GM12801 (cell line): ENCODE results near the gene APBB2.

ENCODE experiments used
- CTCF ChIP-seq: IDR thresholded peaks from one replicate; pipeline ENCODE4 v1.5.1; 2011; ENCODE audit warnings: control low read depth; ENCODE audit not compliant: insufficient read length; ENCODE audit errors: extremely low read depth

APBB2 gene

GRCh38 chr4:41167191-41167590, 47.2 kb downstream of the APBB2 start:
- TF ChIP-seq CTCF, result no peak

GRCh38 chr4:41164405-41164804, 49.9 kb downstream of the APBB2 start:
- no peak for TF ChIP-seq CTCF

- no peak for TF ChIP-seq CTCF
These were observed 53.0 kb downstream of the APBB2 start for GRCh38 chr4:41161355-41161754.

GRCh38 chr4:41160856-41161255, 53.5 kb downstream of the APBB2 start:
- no peak for TF ChIP-seq CTCF

GRCh38 chr4:41160012-41160789, 54.1 kb downstream of the APBB2 start:
- TF ChIP-seq CTCF, result no peak

- no peak for TF ChIP-seq CTCF
These were observed 55.6 kb downstream of the APBB2 start for GRCh38 chr4:41158756-41159155.

- no peak for TF ChIP-seq CTCF
These were observed 56.1 kb downstream of the APBB2 start for GRCh38 chr4:41158274-41158673.

GRCh38 chr4:41157009-41157408, 57.3 kb downstream of the APBB2 start:
- TF ChIP-seq CTCF, result no peak
